GM19467 (cell line): ENCODE measurements around the gene INO80D.

Experiments
- ATAC-seq: cut with Tn5 transposase; IDR thresholded peaks from one replicate; pipeline ENCODE4 v1.9.1; 2021; ENCODE audit warnings: mild to moderate bottlenecking, moderate library complexity; ENCODE audit not compliant: unreplicated experiment

The INO80D gene

GRCh38 chr2:205946226-205946625, 139.7 kb downstream of the INO80D start:
- no peak for ATAC-seq
